ENCODE data around the gene DNAI4.
"Not testable (repeated sequence)": the region's sequence is repeated elsewhere in the genome, so short reads cannot be mapped to it uniquely, and the experiment has no call there.

DNAI4 gene

DNA sequence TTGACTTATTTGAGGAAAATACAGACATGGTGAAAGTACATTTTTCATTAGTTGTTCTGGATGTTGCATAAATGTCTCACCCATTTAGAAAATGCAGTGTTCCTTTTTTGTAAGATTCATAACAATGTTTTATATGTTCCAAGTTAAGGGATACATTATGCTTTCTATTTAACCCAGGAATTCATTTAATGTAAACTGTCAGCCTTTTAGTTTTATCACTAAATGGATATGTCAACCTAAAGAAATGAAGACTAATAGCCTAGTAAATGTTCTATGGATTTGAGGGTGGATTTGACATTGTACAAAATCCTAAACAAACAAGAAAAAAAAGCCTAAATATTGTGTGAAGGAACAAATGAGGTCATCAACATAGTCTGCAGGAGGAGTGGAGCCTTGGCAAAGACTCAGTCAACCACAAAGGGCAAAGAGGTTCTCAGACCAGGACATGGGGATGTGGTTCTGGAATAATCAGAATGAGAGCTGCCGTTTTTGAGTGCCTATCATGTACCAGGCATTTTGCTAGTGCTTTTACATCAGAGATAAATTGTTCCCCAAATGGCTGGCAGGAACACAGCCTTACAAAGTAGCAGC is 114.8 kb downstream of the DNAI4 start:
- DNase-seq: no peak

DNA sequence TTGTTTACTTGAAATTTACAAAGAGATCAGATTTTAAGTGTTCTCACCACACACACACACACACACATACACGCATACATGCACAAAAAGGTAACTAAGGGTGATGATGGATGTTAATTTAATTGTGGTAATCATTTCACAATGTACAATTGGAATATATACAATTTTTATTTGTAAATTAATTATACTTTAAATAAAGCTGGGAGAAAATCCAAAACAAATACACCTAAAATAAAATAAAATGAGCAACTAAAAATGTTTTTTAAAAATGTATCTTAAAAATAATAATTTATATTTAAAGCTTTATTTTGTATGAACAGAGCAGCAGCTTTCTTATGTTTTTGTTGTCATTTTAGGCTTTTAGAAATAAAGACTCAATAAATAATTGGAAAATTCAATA is 115.4 kb downstream of the DNAI4 start:
- DNase-seq: no peak

DNA sequence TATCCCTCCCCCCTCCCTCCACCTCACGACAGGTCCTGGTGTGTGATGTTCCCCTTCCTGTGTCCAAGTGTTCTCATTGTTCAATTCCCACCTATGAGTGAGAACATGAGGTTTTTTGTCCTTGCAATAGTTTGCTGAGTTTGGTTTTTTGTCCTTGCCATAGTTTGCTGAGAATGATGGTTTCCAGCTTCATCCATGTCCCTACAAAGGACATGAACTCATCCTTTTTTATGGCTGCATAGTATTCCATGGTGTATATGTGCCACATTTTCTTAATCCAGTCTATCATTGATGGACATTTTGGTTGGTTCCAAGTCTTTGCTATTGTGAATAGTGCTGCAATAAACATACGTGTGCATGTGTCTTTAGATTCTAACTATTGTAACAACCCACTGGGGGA is 128.8 kb downstream of the DNAI4 start:
- not testable (repeated sequence) for DNase-seq

DNA sequence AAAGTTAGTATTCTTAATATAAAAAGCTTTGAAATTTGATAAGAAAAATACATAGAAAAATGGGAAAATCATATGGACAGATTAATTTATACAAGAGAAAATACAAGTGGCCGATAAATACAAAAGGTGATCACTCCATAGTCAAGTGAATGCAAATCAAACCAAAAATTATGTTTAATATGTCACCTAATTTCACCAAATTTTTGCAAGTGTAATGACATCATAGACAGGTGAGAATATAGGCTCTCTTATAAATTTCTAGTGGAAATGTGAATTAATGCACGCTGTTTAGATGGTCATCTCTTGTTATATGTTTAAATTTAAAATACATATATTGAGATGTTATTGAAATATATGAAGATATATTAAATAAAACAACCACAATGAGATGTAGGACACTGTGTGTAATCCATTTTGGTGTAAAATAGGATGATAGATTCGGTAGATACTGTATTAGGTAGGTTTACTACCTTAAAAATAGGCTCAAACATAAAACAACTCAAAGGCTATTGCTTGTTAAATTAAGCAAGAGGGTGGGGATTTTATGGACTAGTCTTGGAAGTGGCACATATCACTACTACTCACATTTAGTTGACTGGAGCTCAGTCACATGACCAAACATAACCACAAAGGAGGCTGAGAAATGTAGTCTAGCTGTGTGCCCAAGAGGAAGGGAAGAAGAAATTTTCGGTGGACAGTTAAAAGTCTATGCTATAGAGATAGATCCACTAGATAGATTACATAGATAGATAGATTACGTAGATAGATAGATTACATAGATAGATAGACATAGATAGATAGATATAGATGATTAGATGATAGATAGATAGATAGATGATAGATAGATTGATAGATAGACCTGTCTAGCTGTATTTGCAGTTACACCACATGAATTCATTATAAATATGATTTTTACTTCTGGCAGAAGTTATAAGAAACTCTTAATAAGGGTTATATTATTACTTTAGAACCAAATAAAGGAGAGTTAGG is 132.7 kb downstream of the DNAI4 start:
- DNase-seq: no peak

DNA sequence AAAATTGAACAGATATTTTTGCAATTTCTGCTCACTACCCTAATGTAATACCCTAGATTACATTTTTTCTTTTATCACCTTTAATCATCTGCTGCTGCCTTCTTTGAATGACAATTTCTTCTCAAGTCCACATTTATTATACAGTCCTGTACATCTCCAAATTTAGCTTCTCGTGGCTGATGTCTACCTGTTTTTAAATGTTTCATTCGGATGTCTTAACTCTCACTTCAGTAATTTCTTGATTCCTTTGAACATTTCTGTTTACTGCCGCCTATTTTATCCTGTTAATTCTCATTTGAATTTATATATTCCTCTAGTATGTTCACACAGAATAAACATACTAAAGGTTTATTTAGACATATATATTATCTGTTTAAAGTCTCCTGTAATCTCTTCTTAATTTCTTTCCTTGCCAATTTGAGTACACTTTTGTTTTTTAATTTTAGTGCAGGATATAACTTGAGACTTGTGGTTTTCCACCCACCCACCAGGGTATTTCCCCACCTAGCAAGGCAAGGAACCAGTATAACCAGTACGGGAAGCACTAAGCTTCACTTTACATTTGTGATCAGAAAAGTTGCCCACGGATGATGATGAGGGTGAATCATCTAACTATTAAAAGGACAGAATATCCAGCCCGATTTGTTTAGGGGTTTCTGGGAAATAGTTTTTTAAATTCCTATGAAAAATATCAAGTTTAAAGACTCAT is 136.3 kb downstream of the DNAI4 start:
- peak; percentile 63 to 76 for DNase-seq

DNA sequence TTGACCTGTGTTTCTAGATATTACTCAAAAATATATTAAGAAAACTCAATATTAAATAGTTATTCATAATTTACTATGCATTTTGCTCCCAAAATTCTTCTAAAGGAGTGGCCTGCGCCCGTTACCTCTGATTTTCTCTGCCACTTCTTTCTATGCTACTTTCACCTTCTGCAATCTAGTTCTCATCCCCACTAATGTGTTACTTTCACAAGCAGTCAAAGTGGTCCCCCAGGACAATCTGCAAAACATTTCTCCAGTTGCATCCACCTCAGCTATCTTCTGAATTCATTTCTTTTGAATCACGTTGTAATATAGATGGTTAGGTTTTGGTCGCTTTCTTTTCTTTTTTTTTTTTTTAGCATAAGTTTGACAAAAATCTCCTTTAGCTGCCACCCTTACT is 137.0 kb downstream of the DNAI4 start:
- no peak for DNase-seq

DNA sequence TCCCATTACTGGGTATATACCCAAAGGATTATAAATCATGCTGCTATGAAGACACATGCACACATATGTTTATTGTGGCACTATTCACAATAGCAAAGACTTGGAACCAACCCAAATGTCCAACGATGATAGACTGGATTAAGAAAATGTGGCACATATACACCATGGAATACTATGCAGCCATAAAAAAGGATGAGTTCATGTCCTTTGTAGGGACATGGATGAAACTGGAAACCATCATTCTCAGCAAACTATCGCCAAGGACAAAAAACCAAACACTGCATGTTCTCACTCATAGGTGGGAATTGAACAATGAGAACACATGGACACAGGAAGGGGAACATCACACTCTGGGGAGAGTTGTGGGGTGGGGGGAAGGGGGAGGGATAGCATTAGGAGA is 138.9 kb downstream of the DNAI4 start:
- not testable (repeated sequence) for DNase-seq

DNA sequence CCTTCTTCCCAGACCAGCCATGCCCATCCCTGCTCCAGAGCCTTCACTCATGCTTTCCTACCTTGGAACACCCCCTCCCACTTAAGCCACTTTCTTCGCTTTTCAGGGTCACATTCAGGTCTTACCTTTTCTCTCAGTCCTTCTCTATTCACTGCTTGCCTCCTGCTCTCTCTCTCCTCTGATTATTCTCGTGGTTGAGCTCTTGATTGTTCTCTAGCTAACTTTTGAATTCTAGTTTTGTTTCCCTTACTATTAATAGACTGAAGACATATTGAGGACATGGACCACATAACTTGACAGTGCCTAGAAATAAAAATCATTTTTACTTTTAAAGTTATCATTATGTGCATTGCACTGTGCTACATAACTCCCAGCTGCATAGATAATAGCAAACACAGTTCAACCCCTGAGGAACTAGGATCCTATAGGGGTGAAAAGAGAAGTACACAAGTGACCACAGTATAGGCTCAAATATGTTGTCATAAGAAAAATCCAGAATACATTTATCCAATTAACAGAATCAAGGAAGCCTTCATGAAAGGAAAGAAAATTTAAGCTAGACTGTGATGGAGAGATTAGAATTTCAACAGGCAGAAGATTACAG is 145.1 kb downstream of the DNAI4 start:
- DNase-seq: no peak

DNA sequence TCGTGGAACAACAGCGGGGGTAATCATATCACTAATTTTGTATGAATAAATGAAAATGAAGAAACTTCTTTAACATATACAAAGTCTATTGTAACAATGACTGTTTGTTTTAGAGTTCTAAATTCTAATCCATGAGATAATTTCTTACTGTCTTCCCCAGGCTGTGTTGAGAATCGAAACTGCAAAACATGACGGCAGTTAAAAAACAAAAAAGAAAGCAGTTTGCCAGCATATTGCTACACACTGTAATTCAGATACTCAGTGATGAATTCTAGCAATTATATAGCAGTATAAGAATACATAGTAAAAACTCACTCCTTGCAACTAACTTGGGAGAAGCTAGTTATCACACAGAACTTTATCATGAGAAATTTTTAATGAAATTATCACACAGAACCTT is 145.7 kb downstream of the DNAI4 start:
- no peak for DNase-seq

DNA sequence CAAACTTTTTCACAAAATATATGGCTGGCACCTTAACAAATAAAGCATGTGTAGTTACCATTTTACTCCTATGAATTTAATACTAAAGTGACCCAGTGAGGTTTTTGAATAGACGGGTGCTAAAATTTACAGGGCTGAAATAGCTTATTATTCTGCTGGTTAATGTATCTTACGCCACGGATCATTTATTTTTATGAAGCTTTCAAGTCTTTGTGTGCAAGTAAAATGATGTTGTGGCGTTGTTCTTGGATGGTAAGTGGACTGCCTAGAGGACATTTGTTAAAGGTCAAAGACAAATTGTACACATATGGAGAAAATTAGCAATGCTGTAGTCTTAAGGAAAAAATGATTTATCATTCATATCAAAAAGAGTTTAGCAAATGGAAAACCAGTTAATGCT is 146.4 kb downstream of the DNAI4 start:
- no peak for DNase-seq

DNA sequence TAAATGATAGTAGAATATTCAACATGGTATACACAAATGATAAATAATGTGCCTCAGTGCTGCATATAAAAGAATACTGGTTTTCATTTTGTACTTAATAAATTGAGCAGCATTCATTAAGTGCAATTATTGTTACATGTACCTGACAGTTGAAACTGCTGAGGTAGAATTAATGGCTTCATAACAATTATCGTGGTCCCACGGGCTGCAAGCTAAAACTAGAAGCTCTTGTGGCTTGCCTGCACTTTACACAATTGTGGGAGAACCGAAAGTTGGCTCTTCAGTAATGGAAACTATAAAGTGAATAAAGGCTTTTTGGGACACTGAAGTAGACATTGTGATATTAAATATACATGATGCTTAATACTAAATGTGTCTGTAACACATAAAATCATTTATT is 146.8 kb downstream of the DNAI4 start:
- no peak for DNase-seq

DNA sequence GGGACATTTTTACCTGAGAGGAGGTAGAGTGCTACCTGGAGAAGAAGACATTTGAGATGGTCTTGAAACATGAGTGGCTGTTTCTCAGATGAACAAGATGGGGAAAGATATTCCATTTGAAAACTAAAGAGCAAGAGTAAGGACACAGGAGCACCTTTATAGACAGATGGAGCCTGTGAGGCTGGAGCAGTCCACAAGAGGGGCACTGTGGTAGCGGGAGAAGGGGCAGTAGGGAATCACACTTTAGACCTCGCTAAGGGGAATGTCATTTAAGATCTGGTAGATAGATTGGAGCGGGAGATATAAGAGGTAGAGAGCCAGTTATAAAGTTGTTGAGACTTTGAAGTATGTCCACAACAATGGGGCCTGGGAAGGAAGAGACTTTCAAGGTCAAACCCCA is 149.0 kb downstream of the DNAI4 start:
- no peak for DNase-seq

DNA sequence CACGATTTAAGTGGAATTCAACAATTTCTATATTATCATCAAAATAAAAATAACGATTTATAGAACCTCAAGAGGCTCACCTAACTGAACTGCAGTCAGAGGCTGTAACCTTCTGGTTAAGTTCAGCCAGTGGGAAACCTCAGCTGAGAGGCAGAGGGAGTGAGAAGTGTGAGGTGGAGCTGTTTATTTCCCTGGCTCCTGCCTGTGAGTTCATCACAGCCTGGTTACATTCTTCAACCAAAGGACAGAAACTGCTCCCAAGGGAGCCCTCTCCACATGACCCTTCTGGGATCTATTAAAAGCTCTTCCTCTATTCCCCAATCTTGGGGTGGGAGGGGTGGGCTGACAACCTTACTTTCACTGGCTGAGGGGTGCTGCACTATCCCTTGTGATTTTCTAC is 150.2 kb downstream of the DNAI4 start:
- no peak for DNase-seq

DNA sequence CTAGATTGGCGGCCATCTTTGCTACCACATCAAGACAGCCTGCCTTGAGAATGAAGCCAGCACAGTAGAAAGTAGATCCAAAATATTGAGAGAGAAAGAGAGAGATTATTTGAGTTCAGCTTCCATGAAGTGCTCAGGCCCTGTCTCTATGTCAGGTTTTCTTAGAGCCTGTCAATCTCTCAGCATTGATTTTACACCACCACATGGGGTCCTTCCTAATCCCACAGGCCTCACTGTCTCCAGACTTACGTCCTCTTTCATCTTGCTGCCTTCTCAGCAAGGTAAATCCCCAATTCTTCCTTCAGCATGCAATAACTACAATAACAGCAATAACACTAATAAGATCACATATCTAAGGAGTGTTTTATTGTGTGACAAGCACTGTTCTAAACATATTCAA is 151.4 kb downstream of the DNAI4 start:
- no peak for DNase-seq

DNA sequence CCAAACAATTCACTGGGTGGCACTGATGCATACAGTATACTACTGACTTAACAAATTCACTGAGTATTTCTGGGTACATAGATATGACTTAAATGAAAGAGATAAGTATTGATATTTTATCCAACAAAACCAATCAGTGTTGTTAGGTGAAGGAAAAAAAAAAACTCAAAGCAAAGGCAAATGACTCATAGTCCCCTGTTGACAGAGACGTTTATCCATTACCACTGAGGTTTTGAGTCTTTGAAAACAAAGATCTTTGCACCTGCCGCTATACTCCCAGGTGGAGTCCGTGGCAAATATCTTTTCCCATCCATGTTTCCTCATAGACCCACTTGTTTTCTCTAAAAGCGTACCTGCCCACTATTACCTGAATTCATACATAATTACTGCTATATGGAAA is 154.0 kb downstream of the DNAI4 start:
- DNase-seq: no peak

DNA sequence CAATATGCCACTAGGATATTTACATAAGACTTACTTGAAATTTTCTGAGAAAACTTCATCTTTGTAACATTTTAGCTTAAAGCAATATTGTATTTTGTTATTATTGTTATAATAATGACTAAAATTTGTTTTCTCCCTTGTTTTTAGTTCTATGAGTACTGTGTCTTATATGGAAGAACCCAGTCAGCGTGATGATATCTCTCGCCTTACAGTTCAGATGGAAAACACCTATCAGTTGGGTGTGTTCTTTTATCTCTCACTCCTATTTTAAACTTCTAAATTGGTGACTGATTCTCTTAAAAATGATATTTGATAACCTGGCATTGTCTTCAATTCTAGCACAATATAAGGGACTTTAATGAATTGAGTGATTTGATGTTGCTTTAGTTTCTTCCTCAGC is 154.4 kb downstream of the DNAI4 start:
- DNase-seq: no peak

DNA sequence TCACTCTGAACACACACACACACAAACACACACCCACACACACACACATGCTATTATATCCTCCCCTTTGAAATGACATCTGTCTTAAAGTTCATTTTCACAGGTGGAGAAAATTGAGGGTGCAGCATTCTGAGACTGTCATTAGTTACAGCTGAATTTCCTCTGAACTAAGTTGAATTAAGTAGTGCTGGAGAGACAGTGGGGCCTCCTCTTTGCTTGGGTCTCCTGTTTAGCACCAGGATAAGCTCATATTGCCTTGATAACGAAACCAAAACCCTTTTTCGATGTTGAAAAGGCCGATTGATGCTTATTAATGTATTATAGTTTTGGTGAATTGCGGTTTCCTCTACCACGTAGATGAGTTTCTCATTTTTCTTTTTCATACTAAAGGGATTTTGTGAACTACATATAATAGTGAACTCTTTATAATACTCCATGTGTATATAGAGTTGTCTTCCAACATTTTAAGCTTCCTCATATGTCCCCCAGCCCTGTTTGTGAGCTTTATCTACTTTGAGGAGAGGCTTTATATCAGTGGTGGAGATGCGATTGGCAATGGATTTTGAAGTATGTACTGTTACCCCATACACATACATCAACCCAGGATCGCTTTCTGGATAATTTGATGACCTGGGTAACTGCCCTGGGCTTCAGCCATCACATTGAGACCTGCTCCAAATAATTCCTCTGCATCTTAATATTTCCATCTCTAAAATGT is 155.0 kb downstream of the DNAI4 start:
- no peak for DNase-seq

DNA sequence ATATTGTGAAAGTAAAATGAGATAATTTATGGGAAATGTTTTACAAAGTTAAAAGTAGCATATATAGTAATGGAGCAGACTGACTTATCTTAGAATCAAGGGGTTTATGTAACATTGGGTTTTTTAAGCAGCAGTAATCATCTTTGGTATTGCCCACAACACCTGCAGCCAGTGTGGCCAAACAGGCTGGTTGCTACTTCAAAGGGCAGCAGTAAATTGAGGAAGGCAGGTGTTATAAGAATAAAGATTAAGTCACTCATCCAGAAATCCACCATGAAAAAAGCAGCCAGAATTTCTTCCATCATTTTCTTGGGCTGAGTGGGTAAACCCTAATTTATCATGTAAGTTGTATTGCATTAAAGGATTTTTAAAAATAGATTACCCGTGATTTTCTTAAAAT is 155.7 kb downstream of the DNAI4 start:
- DNase-seq: no peak

DNA sequence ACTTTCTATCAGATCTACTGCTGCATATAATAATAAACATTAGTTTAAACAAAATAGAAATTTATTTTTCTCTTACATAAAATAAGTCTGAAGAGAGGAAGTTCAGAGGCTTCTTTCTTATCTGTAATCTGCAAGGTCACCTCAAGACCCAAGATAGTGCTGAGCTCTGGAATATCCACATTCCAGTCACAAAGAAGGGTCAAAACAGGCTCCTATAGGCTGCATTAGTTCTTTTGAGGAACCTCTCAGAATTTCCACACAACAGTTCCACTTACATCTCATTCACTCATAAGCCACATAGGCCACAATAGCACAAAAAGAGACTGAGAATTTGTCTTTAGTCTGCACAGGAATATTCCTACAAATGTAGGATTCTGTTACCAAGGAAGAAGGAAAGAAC is 157.0 kb downstream of the DNAI4 start:
- peak in 1 of 2 donors; percentile 26 for DNase-seq

DNA sequence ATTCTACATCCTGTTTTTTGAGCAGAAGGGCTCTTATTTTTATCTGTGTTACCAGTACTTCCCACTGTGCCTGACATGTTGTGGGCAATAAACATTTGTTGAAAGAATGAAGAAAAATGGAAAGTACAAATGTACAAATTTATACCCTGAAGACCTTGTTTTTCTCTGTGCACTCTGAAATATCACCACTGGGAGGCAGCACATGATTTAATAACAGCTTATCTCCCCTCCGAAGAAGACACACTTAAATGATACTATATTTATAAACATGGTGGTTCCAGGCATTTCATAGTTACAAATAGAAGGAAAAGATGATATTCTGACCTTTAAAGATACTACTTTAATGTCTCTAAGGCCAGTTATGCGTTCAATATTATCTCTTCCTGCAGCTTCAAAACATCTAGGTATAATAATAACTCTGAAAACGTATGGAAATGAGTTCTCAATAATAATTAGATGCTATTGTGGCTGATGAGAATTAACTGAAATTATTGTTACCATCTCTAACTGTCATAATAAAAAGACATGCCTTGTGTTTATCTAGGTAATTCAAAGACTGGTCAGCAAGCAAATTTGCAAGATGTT is 159.6 kb downstream of the DNAI4 start:
- peak; percentile 35 to 85 for DNase-seq

Data from inflammatory macrophage treated with lipopolysaccharide for 1 hour (primary cell).